HEK293 (cell line): Measurements from ENCODE around the gene FYCO1.

Experiments used
- CTCF ChIA-PET: fragments of 350-600 bp; formaldehyde crosslinking; extraction: SDS; loops from one replicate; lab custom pipeline; 2021; ENCODE audit warnings: antibody characterized with exemption; lab: Yijun Ruan, JAX
- POLR2A ChIA-PET: fragments of 300-600 bp; formaldehyde crosslinking; extraction: SDS; loops from one replicate; lab custom pipeline; 2020; ENCODE audit warnings: antibody characterized with exemption, inconsistent platforms; lab: Yijun Ruan, JAX
- H3K27ac ChIP-seq: fragments of 200-500 bp; sonication (Bioruptor generic); 2 replicates; pipeline ENCODE4 v1.5.1; 2014; ENCODE audit warnings: low read depth, low read length, control low read depth, inconsistent platforms; ENCODE audit errors: extremely low read depth
- H3K36me3 ChIP-seq, 2 experiments: fragments of 200-500 bp in 1 of 2; sonication (Bioruptor generic) in 1 of 2; 1 replicate in 1 of 2; 2 replicates in 1 of 2; pipeline ENCODE4 v1.5.1; 2014 to 2017; ENCODE audit warnings: inconsistent platforms in 2 of 2, low read length in 2 of 2; ENCODE audit not compliant: control insufficient read depth in 2 of 2, insufficient read depth in 1 of 2
- H3K4me1 ChIP-seq: fragments of 200-500 bp; sonication (Bioruptor generic); 2 replicates; pipeline ENCODE4 v1.5.1; 2014; ENCODE audit warnings: mild to moderate bottlenecking, low read length, inconsistent platforms; ENCODE audit not compliant: control insufficient read depth, insufficient read depth
- H3K4me3 ChIP-seq: 2 replicates; pipeline ENCODE4 v1.5.1; 2011; ENCODE audit warnings: low read depth, mild to moderate bottlenecking, control low read depth, low read length, moderate library complexity
- H3K9me3 ChIP-seq: fragments of 200-500 bp; sonication (Bioruptor generic); 2 replicates; pipeline ENCODE4 v1.5.1; 2014; ENCODE audit warnings: low read depth, low read length, inconsistent platforms; ENCODE audit not compliant: control insufficient read depth, insufficient read depth
- HOXC10 ChIP-seq: sonication (generic); formaldehyde crosslinking; IDR thresholded peaks from 2 replicates; pipeline ENCODE4 v1.8.1; 2023; ENCODE audit warnings: mild to moderate bottlenecking, missing genetic modification reagents
- KLF1 ChIP-seq: fragments of 450-650 bp; formaldehyde crosslinking; IDR thresholded peaks from 2 replicates; pipeline ENCODE4 v1.5.1; 2016; ENCODE audit warnings: missing biosample characterization, missing genetic modification characterization
- TRIM28 ChIP-seq: IDR thresholded peaks from 2 replicates; pipeline ENCODE4 v1.6.1; 2011; ENCODE audit warnings: low read length, control low read depth, borderline replicate concordance
- ZFP37 ChIP-seq: fragments of 450-650 bp; formaldehyde crosslinking; IDR thresholded peaks from 2 replicates; pipeline ENCODE4 v1.5.1; 2016; ENCODE audit warnings: missing biosample characterization, missing genetic modification characterization
- ZIC2 ChIP-seq: fragments of 450-650 bp; formaldehyde crosslinking; IDR thresholded peaks from 2 replicates; pipeline ENCODE4 v1.5.1; 2016; ENCODE audit warnings: missing biosample characterization, missing genetic modification characterization
- ZNF248 ChIP-seq: fragments of 450-650 bp; formaldehyde crosslinking; IDR thresholded peaks from 2 replicates; pipeline ENCODE4 v1.5.1; 2017; ENCODE audit warnings: missing biosample characterization, missing genetic modification characterization
- ZNF391 ChIP-seq: fragments of 450-650 bp; formaldehyde crosslinking; IDR thresholded peaks from 2 replicates; pipeline ENCODE4 v1.5.1; 2016; ENCODE audit warnings: low read depth, missing biosample characterization, missing genetic modification characterization, borderline replicate concordance
- ZNF514 ChIP-seq: fragments of 450-650 bp; formaldehyde crosslinking; IDR thresholded peaks from 2 replicates; pipeline ENCODE4 v1.5.1; 2016; ENCODE audit warnings: missing biosample characterization, missing genetic modification characterization
- ZNF701 ChIP-seq: fragments of 450-650 bp; formaldehyde crosslinking; IDR thresholded peaks from 2 replicates; pipeline ENCODE4 v1.5.1; 2016; ENCODE audit warnings: missing biosample characterization, missing genetic modification characterization
- ZNF830 ChIP-seq: fragments of 450-650 bp; IDR thresholded peaks from 2 replicates; pipeline ENCODE4 v1.5.0; 2018; ENCODE audit warnings: missing biosample characterization, missing genetic modification characterization, low read depth, mild to moderate bottlenecking, moderate library complexity
- ZSCAN16 ChIP-seq: fragments of 450-650 bp; formaldehyde crosslinking; IDR thresholded peaks from 2 replicates; pipeline ENCODE4 v1.5.1; 2016; ENCODE audit warnings: missing biosample characterization, missing genetic modification characterization
- TF ChIP-seq, protein P1 (sequence below): fragments of 450-650 bp; formaldehyde crosslinking; IDR thresholded peaks from 2 replicates; pipeline ENCODE4 v1.5.1; 2017; ENCODE audit warnings: missing biosample characterization, missing genetic modification characterization
- TF ChIP-seq, protein P2 (sequence below): fragments of 450-650 bp; formaldehyde crosslinking; IDR thresholded peaks from 2 replicates; pipeline ENCODE4 v1.5.1; 2016; ENCODE audit warnings: missing biosample characterization, missing genetic modification characterization
- TF ChIP-seq, protein P3 (sequence below): fragments of 450-650 bp; formaldehyde crosslinking; IDR thresholded peaks from 2 replicates; pipeline ENCODE4 v1.5.1; 2016; ENCODE audit warnings: missing biosample characterization, missing genetic modification characterization

Gene FYCO1

DNA sequence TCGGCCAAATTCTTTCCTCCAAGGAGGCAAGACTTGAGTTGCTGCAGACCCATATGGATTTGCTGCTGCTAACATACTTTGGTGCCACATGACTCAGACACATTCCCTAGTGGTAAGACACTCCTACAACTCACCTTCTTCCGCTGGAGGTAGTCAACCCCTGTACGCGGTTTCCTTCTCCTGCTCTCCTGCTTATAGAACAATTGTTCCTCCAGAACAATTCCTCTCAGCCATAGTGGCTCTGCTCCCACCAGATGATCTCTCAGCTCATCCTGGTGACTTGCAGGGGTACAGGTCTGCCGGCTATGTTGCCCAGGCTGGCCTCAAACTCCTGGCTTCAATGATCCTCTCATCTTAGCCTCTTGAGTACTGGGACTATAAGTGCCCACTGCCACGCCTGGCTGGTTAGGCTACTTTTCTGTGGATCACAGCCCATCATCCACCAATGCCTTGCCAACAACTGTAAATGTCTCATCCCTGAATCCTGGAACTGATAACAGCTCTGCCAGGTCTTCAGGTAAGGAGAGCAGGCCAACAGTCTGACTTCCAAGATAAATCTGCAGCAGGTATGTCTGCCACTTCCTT lies 54.8 kb downstream of the FYCO1 start:
- Histone ChIP-seq H3K4me1 (no peaks in the 10 kb centered on the region), H3K9me3 (no peaks in the 10 kb centered on the region), H3K4me3 (no peak overlapping the region), H3K36me3 (peaks cover 0 to 65% of the 10 kb centered on the region in 2 experiments; a peak in 1 of 3 replicates), H3K27ac (no peak overlapping the region)
- CTCF ChIA-PET = interaction anchor here (0.6 to 6.2 kb wide), 3 partner anchors 138 to 436 kb away, joined by 3 to 80 read pairs (median 4); no protein-coding TSS in a partner anchor
- POLR2A ChIA-PET = no interaction called here
- no peak for TF ChIP-seq ZNF391

DNA sequence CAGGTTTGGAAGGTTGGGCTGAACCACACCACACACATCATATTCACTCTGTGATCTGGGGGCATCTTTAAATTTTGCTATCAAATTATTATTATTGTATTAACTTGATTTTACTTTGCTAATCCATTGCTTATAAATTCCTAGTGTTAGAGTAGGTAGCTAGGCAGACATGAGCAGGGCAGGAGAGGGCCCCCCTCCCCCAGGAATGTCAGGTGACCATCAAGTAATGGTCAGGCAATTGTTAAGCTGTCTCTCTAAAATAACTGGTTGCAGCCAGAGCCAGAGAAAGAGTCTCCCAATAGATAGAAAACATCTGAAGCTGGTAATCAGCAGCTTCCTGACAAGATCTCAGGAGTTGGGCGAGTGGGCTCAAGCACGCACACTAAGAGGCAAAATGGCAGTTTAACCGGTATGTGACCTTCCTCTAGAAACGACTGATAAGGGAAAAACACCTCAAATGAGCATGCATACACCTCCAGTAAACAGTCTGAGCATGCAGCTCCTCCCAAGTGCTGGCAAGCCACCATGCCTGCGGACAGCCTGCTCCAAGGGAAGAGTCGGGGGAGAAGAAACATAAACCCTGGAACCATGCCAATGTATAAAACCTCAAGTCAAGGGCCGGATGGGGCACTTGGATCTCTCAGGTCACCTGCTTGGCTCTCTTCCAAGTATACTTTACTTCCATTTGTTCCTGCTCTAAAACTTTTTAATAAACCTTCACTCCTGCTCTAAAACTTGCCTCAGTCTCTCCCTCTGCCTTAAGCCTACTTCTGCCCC lies 55.4 kb downstream of the FYCO1 start:
- no peaks in the 10 kb centered on the region for H3K4me1 ChIP-seq
- H3K4me3 ChIP-seq = no peak overlapping the region
- POLR2A ChIA-PET = no interaction called here
- CTCF ChIA-PET = interaction anchor here (0.6 to 6.2 kb wide), 5 partner anchors 32 to 177 kb away, joined by 3 to 80 read pairs (median 5); no protein-coding TSS in a partner anchor
- H3K36me3 ChIP-seq = peaks cover 0 to 65% of the 10 kb centered on the region in 2 experiments; a peak in 1 of 3 replicates
- no peak overlapping the region for H3K27ac ChIP-seq
- TF ChIP-seq, protein P1, sequence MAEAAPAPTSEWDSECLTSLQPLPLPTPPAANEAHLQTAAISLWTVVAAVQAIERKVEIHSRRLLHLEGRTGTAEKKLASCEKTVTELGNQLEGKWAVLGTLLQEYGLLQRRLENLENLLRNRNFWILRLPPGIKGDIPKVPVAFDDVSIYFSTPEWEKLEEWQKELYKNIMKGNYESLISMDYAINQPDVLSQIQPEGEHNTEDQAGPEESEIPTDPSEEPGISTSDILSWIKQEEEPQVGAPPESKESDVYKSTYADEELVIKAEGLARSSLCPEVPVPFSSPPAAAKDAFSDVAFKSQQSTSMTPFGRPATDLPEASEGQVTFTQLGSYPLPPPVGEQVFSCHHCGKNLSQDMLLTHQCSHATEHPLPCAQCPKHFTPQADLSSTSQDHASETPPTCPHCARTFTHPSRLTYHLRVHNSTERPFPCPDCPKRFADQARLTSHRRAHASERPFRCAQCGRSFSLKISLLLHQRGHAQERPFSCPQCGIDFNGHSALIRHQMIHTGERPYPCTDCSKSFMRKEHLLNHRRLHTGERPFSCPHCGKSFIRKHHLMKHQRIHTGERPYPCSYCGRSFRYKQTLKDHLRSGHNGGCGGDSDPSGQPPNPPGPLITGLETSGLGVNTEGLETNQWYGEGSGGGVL (tag by site-specific recombination) = no peak
- TF ChIP-seq, protein P2, sequence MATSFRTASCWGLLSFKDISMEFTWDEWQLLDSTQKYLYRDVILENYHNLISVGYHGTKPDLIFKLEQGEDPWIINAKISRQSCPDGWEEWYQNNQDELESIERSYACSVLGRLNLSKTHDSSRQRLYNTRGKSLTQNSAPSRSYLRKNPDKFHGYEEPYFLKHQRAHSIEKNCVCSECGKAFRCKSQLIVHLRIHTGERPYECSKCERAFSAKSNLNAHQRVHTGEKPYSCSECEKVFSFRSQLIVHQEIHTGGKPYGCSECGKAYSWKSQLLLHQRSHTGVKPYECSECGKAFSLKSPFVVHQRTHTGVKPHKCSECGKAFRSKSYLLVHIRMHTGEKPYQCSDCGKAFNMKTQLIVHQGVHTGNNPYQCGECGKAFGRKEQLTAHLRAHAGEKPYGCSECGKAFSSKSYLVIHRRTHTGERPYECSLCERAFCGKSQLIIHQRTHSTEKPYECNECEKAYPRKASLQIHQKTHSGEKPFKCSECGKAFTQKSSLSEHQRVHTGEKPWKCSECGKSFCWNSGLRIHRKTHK = no peak
- TF ChIP-seq ZIC2 (tag by site-specific recombination) (no peak), ZNF830 (no peak), HOXC10 (CRISPR knock-in tag) (no peak), ZFP37 (tag by site-specific recombination) (no peak), KLF1 (no peak), ZSCAN16 (no peak), ZNF701 (tag by site-specific recombination) (no peak), ZNF248 (tag by site-specific recombination) (no peak), ZNF514 (tag by site-specific recombination) (no peak), TRIM28 (no peak)
- TF ChIP-seq, protein P3, sequence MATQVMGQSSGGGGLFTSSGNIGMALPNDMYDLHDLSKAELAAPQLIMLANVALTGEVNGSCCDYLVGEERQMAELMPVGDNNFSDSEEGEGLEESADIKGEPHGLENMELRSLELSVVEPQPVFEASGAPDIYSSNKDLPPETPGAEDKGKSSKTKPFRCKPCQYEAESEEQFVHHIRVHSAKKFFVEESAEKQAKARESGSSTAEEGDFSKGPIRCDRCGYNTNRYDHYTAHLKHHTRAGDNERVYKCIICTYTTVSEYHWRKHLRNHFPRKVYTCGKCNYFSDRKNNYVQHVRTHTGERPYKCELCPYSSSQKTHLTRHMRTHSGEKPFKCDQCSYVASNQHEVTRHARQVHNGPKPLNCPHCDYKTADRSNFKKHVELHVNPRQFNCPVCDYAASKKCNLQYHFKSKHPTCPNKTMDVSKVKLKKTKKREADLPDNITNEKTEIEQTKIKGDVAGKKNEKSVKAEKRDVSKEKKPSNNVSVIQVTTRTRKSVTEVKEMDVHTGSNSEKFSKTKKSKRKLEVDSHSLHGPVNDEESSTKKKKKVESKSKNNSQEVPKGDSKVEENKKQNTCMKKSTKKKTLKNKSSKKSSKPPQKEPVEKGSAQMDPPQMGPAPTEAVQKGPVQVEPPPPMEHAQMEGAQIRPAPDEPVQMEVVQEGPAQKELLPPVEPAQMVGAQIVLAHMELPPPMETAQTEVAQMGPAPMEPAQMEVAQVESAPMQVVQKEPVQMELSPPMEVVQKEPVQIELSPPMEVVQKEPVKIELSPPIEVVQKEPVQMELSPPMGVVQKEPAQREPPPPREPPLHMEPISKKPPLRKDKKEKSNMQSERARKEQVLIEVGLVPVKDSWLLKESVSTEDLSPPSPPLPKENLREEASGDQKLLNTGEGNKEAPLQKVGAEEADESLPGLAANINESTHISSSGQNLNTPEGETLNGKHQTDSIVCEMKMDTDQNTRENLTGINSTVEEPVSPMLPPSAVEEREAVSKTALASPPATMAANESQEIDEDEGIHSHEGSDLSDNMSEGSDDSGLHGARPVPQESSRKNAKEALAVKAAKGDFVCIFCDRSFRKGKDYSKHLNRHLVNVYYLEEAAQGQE (tag by site-specific recombination) = no peak
- H3K9me3 ChIP-seq = no peaks in the 10 kb centered on the region
